ENCODE data around the gene SNAP29.

GRCh38 chr22:20919718-20920117 lies 60.9 kb downstream of the SNAP29 start:
- no peak for TF ChIP-seq PATZ1 (CRISPR knock-in tag; IDR thresholded peaks at IDR 0.05; ENCODE audit: borderline replicate concordance)
- no peak for TF ChIP-seq ZNF518B (CRISPR knock-in tag; IDR thresholded peaks at IDR 0.05)
- TF ChIP-seq ZBTB40 (IDR thresholded peaks at IDR 0.05) = no peak
- TF ChIP-seq ZBTB40 (CRISPR knock-in tag; IDR thresholded peaks at IDR 0.05) = no peak
- TF ChIP-seq KAT8 (IDR thresholded peaks at IDR 0.05; ENCODE audit: low read depth) = no peak
- TF ChIP-seq POLR2A (conservative IDR thresholded peaks at IDR 0.05) = no peak
- no peak for TF ChIP-seq TBP (optimal IDR thresholded peaks at IDR 0.05; ENCODE audit: low read depth, low read length)
- no peak for TF ChIP-seq THAP7 (CRISPR knock-in tag; IDR thresholded peaks at IDR 0.05)
- no peak for TF ChIP-seq PTRF (tag; IDR thresholded peaks at IDR 0.05)
